GM12865 (cell line): Measurements from ENCODE around the gene TSEN15.

Source experiments
- DNase-seq: peaks from one replicate; pipeline ENCODE4 v3.0.0; 2010; ENCODE audit warnings: low read depth
- H3K4me3 ChIP-seq: 2 replicates; pipeline ENCODE4 v1.5.1; 2011; ENCODE audit warnings: mild to moderate bottlenecking, low read depth, low read length, control low read depth
- CTCF ChIP-seq: IDR thresholded peaks from 2 replicates; pipeline ENCODE4 v1.5.1; 2011; ENCODE audit warnings: low read length, control low read depth, low read depth, inconsistent platforms; ENCODE audit not compliant: insufficient read depth; ENCODE audit errors: missing control alignments

Gene TSEN15

GRCh38 chr1:184021728-184022127, 29.8 kb upstream of the TSEN15 start:
- TF ChIP-seq CTCF = no peak
- no peak for DNase-seq
- no peak overlapping the region for H3K4me3 ChIP-seq

- no peak for DNase-seq
- TF ChIP-seq CTCF = no peak
- no peak overlapping the region for H3K4me3 ChIP-seq
Observed at GRCh38 chr1:184022668-184023067, 28.9 kb upstream of the TSEN15 start.

GRCh38 chr1:184023171-184023570, 28.4 kb upstream of the TSEN15 start:
- no peak for TF ChIP-seq CTCF
- no peak overlapping the region for H3K4me3 ChIP-seq
- DNase-seq = no peak

GRCh38 chr1:184025242-184025675, 26.3 kb upstream of the TSEN15 start:
- H3K4me3 ChIP-seq = no peak overlapping the region
- TF ChIP-seq CTCF = no peak
- DNase-seq = no peak

GRCh38 chr1:184027826-184028695, 23.5 kb upstream of the TSEN15 start:
- H3K4me3 ChIP-seq = no peak overlapping the region
- TF ChIP-seq CTCF = no peak
- DNase-seq = no peak

- TF ChIP-seq CTCF = no peak
- no peak overlapping the region for H3K4me3 ChIP-seq
- no peak for DNase-seq
Observed at GRCh38 chr1:184028854-184029623, 22.5 kb upstream of the TSEN15 start.
